Measurements from ENCODE around the gene TENM4.
"Not testable (repeated sequence)": the region's sequence is repeated elsewhere in the genome, so short reads cannot be mapped to it uniquely, and the experiment has no call there.

TENM4 gene

GRCh38 chr11:79200398-79201070 is 240.3 kb downstream of the TENM4 start:
- no peak for DNase-seq

- DNase-seq: no peak
These were observed 241.0 kb downstream of the TENM4 start for GRCh38 chr11:79199729-79200354.

GRCh38 chr11:79198898-79199250 is 242.0 kb downstream of the TENM4 start:
- DNase-seq: no peak

- no peak for DNase-seq
These were observed 242.5 kb downstream of the TENM4 start for GRCh38 chr11:79198203-79198897.

GRCh38 chr11:79196950-79197349 is 243.9 kb downstream of the TENM4 start:
- DNase-seq: no peak

GRCh38 chr11:79195209-79195608 is 245.6 kb downstream of the TENM4 start:
- DNase-seq: no peak

- no peak for DNase-seq
These were observed 247.0 kb downstream of the TENM4 start for GRCh38 chr11:79193663-79194310.

- DNase-seq: no peak
These were observed 248.0 kb downstream of the TENM4 start for GRCh38 chr11:79192836-79193235.

- DNase-seq: not testable (repeated sequence)
These were observed 249.1 kb downstream of the TENM4 start for GRCh38 chr11:79191716-79192115.

GRCh38 chr11:79190553-79190952 is 250.3 kb downstream of the TENM4 start:
- DNase-seq: not testable (repeated sequence)

- no peak for DNase-seq
These were observed 251.2 kb downstream of the TENM4 start for GRCh38 chr11:79189601-79190000.

- DNase-seq: no peak
These were observed 251.8 kb downstream of the TENM4 start for GRCh38 chr11:79189055-79189454.

- no peak for DNase-seq
These were observed 254.2 kb downstream of the TENM4 start for GRCh38 chr11:79186669-79187068.

GRCh38 chr11:79185351-79185750 is 255.5 kb downstream of the TENM4 start:
- no peak for DNase-seq

- DNase-seq: no peak
These were observed 256.5 kb downstream of the TENM4 start for GRCh38 chr11:79184285-79184684.

- no peak for DNase-seq
These were observed 258.0 kb downstream of the TENM4 start for GRCh38 chr11:79182794-79183193.

- no peak for DNase-seq
These were observed 261.7 kb downstream of the TENM4 start for GRCh38 chr11:79179087-79179486.

GRCh38 chr11:79174045-79175008 is 266.5 kb downstream of the TENM4 start:
- DNase-seq: no peak

- DNase-seq: no peak
These were observed 267.2 kb downstream of the TENM4 start for GRCh38 chr11:79173615-79174014.

GRCh38 chr11:79170321-79170720 is 270.5 kb downstream of the TENM4 start:
- no peak for DNase-seq

- no peak for DNase-seq
These were observed 272.2 kb downstream of the TENM4 start for GRCh38 chr11:79168530-79169110.
